ENCODE measurements around the gene PTPRN2. TPM values are rescaled to one million over a fixed set of nuclear protein-coding genes. Genes with fewer than 3 reads are reported as not detected.

PTPRN2 gene
- total RNA-seq, 4 donors from 2014 or later = 6.6 to 10.7 (median 8.2) TPM

GRCh38 chr7:157831143-157831905, 756.3 kb downstream of the PTPRN2 start:
- 76 to 79% methylated on average over 14 to 18 of the region's 18 CpGs for WGBS, 2 donors
- Histone ChIP-seq H3K4me1 (no peaks in the 10 kb centered on the region), H3K9me3 (peaks cover 0 to 5% (median 0%) of the 10 kb centered on the region in 4 donors), H3K27me3 (no peaks in the 10 kb centered on the region), H3K36me3 (no peaks in the 10 kb centered on the region), H3K4me3 (no peak overlapping the region), H3K27ac (no peak overlapping the region)
- DNase-seq (ENCODE audit: low spot score in 2 of 2) = no peak
- TF ChIP-seq CTCF (IDR thresholded peaks at IDR 0.05) = no peak
- TF ChIP-seq POLR2A (IDR thresholded peaks at IDR 0.05) = no peak
- no peak for TF ChIP-seq EP300 (IDR thresholded peaks at IDR 0.05)

GRCh38 chr7:157830331-157830730, 757.3 kb downstream of the PTPRN2 start:
- H3K27me3 ChIP-seq = no peaks in the 10 kb centered on the region
- no peak overlapping the region for H3K4me3 ChIP-seq
- H3K9me3 ChIP-seq = peaks cover 0 to 8% (median 0%) of the 10 kb centered on the region in 4 donors
- H3K27ac ChIP-seq = no peak overlapping the region
- no peaks in the 10 kb centered on the region for H3K36me3 ChIP-seq
- peak in 1 of 2 donors; percentile 12 for DNase-seq (ENCODE audit: low spot score in 2 of 2)
- 76 to 81% methylated on average over 9 to 13 of the region's 13 CpGs for WGBS, 2 donors
- no peak for TF ChIP-seq CTCF (IDR thresholded peaks at IDR 0.05)
- TF ChIP-seq POLR2A (IDR thresholded peaks at IDR 0.05) = no peak
- TF ChIP-seq EP300 (IDR thresholded peaks at IDR 0.05) = no peak
- H3K4me1 ChIP-seq = no peaks in the 10 kb centered on the region

- H3K27ac ChIP-seq = no peak overlapping the region
- TF ChIP-seq EP300 (IDR thresholded peaks at IDR 0.05) = no peak
- no peak for TF ChIP-seq CTCF (IDR thresholded peaks at IDR 0.05)
- no peak for TF ChIP-seq POLR2A (IDR thresholded peaks at IDR 0.05)
- WGBS, 2 donors = 87 to 92% methylated on average over 13 to 15 of the region's 15 CpGs
- H3K27me3 ChIP-seq = no peaks in the 10 kb centered on the region
- H3K4me1 ChIP-seq = no peaks in the 10 kb centered on the region
- DNase-seq (ENCODE audit: low spot score in 2 of 2) = no peak
- H3K4me3 ChIP-seq = no peak overlapping the region
- no peaks in the 10 kb centered on the region for H3K36me3 ChIP-seq
- H3K9me3 ChIP-seq = peaks cover 0 to 8% (median 0%) of the 10 kb centered on the region in 4 donors
Measured at GRCh38 chr7:157829491-157829890, 758.1 kb downstream of the PTPRN2 start.

GRCh38 chr7:157828881-157829280, 758.7 kb downstream of the PTPRN2 start:
- Histone ChIP-seq H3K27ac (no peak overlapping the region), H3K9me3 (peaks cover 0 to 8% (median 0%) of the 10 kb centered on the region in 4 donors), H3K4me1 (no peaks in the 10 kb centered on the region), H3K36me3 (no peaks in the 10 kb centered on the region), H3K27me3 (no peaks in the 10 kb centered on the region), H3K4me3 (no peak overlapping the region)
- TF ChIP-seq POLR2A (IDR thresholded peaks at IDR 0.05) = no peak
- no peak for TF ChIP-seq CTCF (IDR thresholded peaks at IDR 0.05)
- TF ChIP-seq EP300 (IDR thresholded peaks at IDR 0.05) = no peak
- DNase-seq (ENCODE audit: low spot score in 2 of 2) = peak in 1 of 2 donors; percentile 7
- WGBS, 2 donors = 91 to 93% methylated on average over 14 of the region's 14 CpGs

GRCh38 chr7:157828190-157828589, 759.4 kb downstream of the PTPRN2 start:
- Histone ChIP-seq H3K27ac (no peak overlapping the region), H3K4me3 (no peak overlapping the region), H3K4me1 (no peaks in the 10 kb centered on the region), H3K9me3 (peaks cover 0 to 8% (median 0%) of the 10 kb centered on the region in 4 donors), H3K36me3 (no peaks in the 10 kb centered on the region), H3K27me3 (no peaks in the 10 kb centered on the region)
- DNase-seq (ENCODE audit: low spot score in 2 of 2) = peak in 1 of 2 donors; percentile 4
- 87 to 90% methylated on average over 13 of the region's 13 CpGs for WGBS, 2 donors
- TF ChIP-seq EP300 (IDR thresholded peaks at IDR 0.05) = no peak
- TF ChIP-seq CTCF (IDR thresholded peaks at IDR 0.05) = no peak
- TF ChIP-seq POLR2A (IDR thresholded peaks at IDR 0.05) = no peak
